BE2C (cell line): ENCODE data around the gene PPP1R12A.

Source experiments
- DNase-seq: peaks from one replicate; pipeline ENCODE4 v3.0.0-alpha.2; 2020
- H3K27me3 ChIP-seq: fragments of 250-450 bp; sonication (Bioruptor Pico); 2 replicates; pipeline ENCODE4 v1.5.1; 2020; ENCODE audit warnings: mild to moderate bottlenecking
- H3K36me3 ChIP-seq: fragments of 250-450 bp; sonication (Bioruptor Pico); 2 replicates; pipeline ENCODE4 v1.5.1; 2020; ENCODE audit warnings: mild to moderate bottlenecking
- H3K4me1 ChIP-seq: fragments of 250-450 bp; sonication (Bioruptor Pico); 2 replicates; pipeline ENCODE4 v1.5.1; 2020
- H3K4me3 ChIP-seq: 2 replicates; pipeline ENCODE4 v1.5.1; 2011; ENCODE audit warnings: low read depth, low read length
- H3K9me3 ChIP-seq: fragments of 250-450 bp; sonication (Bioruptor Pico); 2 replicates; pipeline ENCODE4 v1.5.1; 2020
- CTCF ChIP-seq: IDR thresholded peaks from 2 replicates; pipeline ENCODE4 v1.5.1; 2012; ENCODE audit warnings: mild to moderate bottlenecking, low read depth, low read length

The PPP1R12A gene

DNA sequence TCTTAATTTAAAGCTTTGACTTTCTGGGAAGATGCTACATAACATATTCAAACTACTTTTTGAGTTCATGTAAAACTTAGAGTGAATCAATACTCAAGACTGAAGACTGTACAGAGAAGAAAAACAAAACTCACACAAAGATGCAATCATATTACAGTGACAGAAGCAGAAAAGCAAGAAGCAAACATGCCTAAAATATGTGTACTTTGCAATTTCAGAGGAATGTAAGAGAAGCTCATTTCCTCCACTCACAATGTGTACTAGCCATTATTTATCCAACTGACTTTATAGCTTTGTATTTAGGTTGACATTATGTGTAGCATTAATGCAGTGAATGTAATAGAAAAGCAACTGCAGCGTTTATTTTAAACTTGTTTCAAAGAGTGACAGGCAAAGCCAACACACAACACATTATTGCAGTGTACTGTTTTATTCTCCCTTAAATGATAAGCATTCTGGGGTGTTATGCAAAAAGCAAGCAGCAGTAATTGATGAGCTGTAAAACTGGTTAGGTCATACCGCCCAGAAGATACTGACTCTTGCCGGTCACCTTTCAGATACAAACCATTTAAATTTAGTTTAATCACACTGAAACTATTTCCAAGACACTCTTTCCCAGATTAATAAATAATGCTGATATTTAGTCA lies 156.0 kb downstream of the PPP1R12A start:
- H3K27me3 ChIP-seq, result no peaks in the 10 kb centered on the region
- no peaks in the 10 kb centered on the region for H3K4me1 ChIP-seq
- H3K9me3 ChIP-seq, result no peaks in the 10 kb centered on the region
- no peak overlapping the region for H3K4me3 ChIP-seq
- no peaks in the 10 kb centered on the region; the same call in 1 of the 2 replicates for H3K36me3 ChIP-seq
- no peak for TF ChIP-seq CTCF
- DNase-seq, result no peak

DNA sequence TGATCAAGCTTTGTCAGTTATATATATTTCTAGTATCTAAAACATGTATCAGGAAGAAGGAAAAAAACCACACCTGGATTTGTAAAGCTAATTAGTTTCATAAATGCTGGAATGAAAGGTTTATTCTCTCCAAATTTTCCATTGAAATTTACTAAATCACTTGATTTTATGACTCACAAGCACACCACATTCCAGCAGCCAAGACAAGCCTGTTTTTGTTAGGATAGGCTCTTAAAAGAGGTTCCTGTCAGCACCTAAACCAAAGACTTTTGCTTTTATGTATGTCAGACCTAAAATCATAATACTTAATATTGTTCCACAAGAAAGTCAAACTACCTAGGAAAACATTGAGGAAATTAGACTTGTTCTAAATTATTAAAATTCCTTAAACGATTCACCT lies 158.8 kb downstream of the PPP1R12A start:
- TF ChIP-seq CTCF, result no peak
- Histone ChIP-seq H3K27me3 (no peaks in the 10 kb centered on the region), H3K4me3 (no peak overlapping the region), H3K9me3 (no peaks in the 10 kb centered on the region), H3K36me3 (no peaks in the 10 kb centered on the region; the same call in 1 of the 2 replicates), H3K4me1 (no peaks in the 10 kb centered on the region)
- DNase-seq, result no peak

DNA sequence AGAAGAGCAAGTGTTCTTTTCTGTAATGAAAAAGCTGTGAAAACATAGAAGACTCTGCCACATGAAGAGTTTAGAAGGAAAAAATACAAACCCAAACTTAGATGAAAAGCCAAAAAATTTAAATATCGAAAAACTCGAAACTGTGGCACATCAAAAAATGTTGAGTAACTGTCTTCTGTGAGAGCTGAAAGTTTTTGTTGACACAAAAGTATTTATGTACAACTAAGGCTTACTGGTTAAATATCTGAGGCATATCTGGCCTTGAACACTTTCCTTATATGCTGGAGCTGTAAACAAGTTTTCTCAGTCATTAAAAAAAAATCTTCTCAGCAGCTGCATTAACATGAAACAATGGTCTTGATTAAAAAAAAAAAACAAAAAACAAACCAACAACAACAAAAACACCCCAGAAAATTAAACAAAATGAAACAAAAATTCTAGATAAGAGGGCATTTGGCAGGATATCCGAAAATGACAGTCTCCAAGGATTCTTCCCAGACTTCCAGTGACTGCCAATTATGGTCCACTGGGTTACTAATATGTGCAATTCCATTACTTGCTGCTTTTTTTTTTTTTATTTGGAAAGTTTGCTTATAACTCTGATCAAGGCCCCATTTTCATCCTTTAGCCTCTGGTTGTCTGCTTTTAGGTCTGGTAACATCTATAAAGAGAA lies 159.4 kb downstream of the PPP1R12A start:
- Histone ChIP-seq H3K9me3 (no peaks in the 10 kb centered on the region), H3K4me3 (no peak overlapping the region), H3K36me3 (no peaks in the 10 kb centered on the region; the same call in 1 of the 2 replicates), H3K4me1 (no peaks in the 10 kb centered on the region), H3K27me3 (no peaks in the 10 kb centered on the region)
- no peak for TF ChIP-seq CTCF
- no peak for DNase-seq

DNA sequence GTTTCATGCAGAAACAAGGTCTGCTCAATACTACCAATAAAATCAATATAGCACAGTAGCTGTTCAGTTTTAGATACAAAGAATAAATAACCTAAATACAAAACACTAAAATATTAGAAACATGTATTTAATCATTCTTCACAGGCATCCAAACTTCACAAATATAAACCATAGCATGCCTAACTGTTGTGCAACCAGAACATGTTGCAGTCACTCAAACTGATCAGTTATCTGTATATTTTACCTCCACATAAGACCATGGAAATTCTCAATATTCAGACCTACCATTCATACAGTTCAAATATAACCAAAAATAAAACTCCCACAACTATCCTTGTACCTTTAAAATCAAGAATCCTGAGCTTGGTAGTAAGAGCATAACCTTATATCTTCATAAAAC lies 161.0 kb downstream of the PPP1R12A start:
- H3K27me3 ChIP-seq, result no peaks in the 10 kb centered on the region
- no peak for DNase-seq
- no peaks in the 10 kb centered on the region; the same call in 1 of the 2 replicates for H3K36me3 ChIP-seq
- H3K4me3 ChIP-seq, result no peak overlapping the region
- no peaks in the 10 kb centered on the region for H3K9me3 ChIP-seq
- TF ChIP-seq CTCF, result no peak
- H3K4me1 ChIP-seq, result no peaks in the 10 kb centered on the region

DNA sequence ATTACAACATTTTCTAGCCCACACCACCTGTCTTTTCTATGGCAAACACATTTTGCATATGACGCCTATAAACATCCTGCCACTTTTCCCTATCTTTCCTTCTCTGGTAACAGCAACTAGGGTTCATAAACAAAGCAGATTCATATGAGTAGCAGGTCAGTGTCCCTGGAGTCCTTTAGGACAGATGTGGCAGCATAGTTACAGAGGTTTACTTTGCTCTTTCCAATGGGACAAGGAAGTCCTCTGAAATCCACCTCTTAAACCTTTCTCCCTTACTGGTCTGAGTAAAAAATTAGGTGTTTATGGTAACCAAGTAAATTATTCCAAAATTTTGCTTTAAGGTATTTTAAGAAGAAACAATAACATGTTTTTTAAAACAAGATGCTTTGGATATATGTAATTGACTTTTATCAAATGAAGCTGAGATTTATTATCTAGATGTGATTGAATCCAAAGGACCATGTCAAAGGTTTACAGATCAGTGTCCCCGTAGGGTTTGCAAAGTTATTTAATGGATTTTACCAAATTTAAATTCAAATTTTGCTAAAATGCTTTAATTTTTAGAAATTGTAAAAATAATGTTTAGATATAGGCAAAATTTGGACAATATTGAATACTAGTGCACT lies 164.9 kb downstream of the PPP1R12A start:
- Histone ChIP-seq H3K27me3 (peaks cover 11% of the 10 kb centered on the region; the same call in 1 of the 2 replicates), H3K36me3 (no peaks in the 10 kb centered on the region; the same call in 1 of the 2 replicates), H3K4me3 (no peak overlapping the region), H3K4me1 (no peaks in the 10 kb centered on the region), H3K9me3 (no peaks in the 10 kb centered on the region)
- DNase-seq, result no peak
- TF ChIP-seq CTCF, result no peak
